OCI-M1 (cell line): ENCODE measurements around the gene PNPLA4.

Experiments used
- DNase-seq: peaks from one replicate; lab custom pipeline; 2025; lab: John Stamatoyannopoulos, UW

The PNPLA4 gene

DNA sequence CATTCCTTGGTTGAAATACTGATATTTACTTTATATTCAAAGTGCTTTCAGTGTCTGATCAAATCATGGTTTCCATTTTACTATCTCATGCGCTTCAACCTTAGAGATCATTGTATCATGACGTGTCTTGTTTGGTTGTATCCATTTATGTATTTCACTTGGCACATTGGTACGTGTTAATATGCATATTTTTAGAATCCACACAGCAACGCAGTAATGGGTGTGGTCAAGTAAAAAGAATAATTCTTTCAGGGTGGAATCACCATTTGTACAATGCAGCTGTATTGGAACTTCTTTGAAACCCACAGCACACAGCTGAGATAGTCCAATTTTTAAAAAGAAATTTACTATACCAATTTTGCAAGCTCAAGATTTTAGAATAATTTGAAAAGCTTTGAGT, 55.2 kb downstream of the PNPLA4 start:
- no peak for DNase-seq

GRCh38 chrX:7852166-7852565, 75.0 kb downstream of the PNPLA4 start:
- no peak for DNase-seq
